CD4-positive, alpha-beta memory T cell (primary cell): ENCODE data around the gene ZBTB48. TPM values are rescaled to one million over a fixed set of nuclear protein-coding genes. Genes with fewer than 3 reads are reported as not detected.

Experiments
- CTCF ChIA-PET: fragments of 350-600 bp; sonication (Branson Sonifier 250); formaldehyde crosslinking; loops from one replicate; lab custom pipeline; 2021; ENCODE audit warnings: inconsistent platforms; ENCODE audit not compliant: partially characterized antibody; lab: Charles Lee
- POLR2A ChIA-PET: fragments of 350-600 bp; sonication (Branson Sonifier 250); formaldehyde crosslinking; loops from one replicate; lab custom pipeline; 2021; ENCODE audit not compliant: partially characterized antibody; lab: Charles Lee
- DNase-seq, 5 donors: peaks; one replicate each; pipeline versions ENCODE4 v3.0.0 to v3.0.0-alpha.2; 2020 to 2022; ENCODE audit warnings: mixed read lengths in 1 of 5
- H3K27ac ChIP-seq: one replicate; pipeline ENCODE4 v1.7.0; 2013; ENCODE audit warnings: low read depth, low read length
- H3K27me3 ChIP-seq: 2 replicates; pipeline ENCODE4 v1.7.0; 2013; ENCODE audit warnings: mild to moderate bottlenecking, low read length, moderate library complexity; ENCODE audit not compliant: insufficient read depth
- H3K36me3 ChIP-seq: 2 replicates; pipeline ENCODE4 v1.7.0; 2013; ENCODE audit warnings: mild to moderate bottlenecking, low read length, moderate library complexity; ENCODE audit not compliant: insufficient read depth
- H3K4me1 ChIP-seq: 2 replicates; pipeline ENCODE4 v1.7.0; 2013; ENCODE audit warnings: mild to moderate bottlenecking, low read length, moderate library complexity; ENCODE audit not compliant: insufficient read depth
- H3K4me3 ChIP-seq, 2 donors: one replicate each; pipeline ENCODE4 v1.7.0; 2013; ENCODE audit warnings: low read length in 2 of 2, mild to moderate bottlenecking in 1 of 2
- H3K9me3 ChIP-seq, 2 donors: one replicate each; pipeline ENCODE4 v1.7.0; 2013; ENCODE audit warnings: low read length in 2 of 2, control low read depth in 1 of 2; ENCODE audit not compliant: control insufficient read depth in 1 of 2
- H3K27ac Mint-ChIP-seq, 7 donors: one replicate each; pipeline ENCODE4 v1.8.0; 2020 to 2021; ENCODE audit warnings: mixed read lengths in 7 of 7, mild to moderate bottlenecking in 6 of 7, inconsistent platforms in 3 of 7, moderate library complexity in 3 of 7
- H3K27me3 Mint-ChIP-seq, 2 donors: one replicate each; pipeline ENCODE4 v1.8.0; 2020 to 2021; ENCODE audit warnings: mixed read lengths in 2 of 2
- H3K36me3 Mint-ChIP-seq, 2 donors: one replicate each; pipeline ENCODE4 v1.8.0; 2020 to 2021; ENCODE audit warnings: mixed read lengths in 2 of 2, inconsistent platforms in 1 of 2, mild to moderate bottlenecking in 1 of 2
- H3K4me1 Mint-ChIP-seq, 4 donors: one replicate each; pipeline ENCODE4 v1.8.0; 2020 to 2021; ENCODE audit warnings: mixed read lengths in 4 of 4, mild to moderate bottlenecking in 1 of 4
- H3K4me3 Mint-ChIP-seq, 8 donors: one replicate each; pipeline ENCODE4 v1.8.0; 2020 to 2021; ENCODE audit warnings: mixed read lengths in 8 of 8, mild to moderate bottlenecking in 7 of 8, moderate library complexity in 6 of 8, inconsistent platforms in 3 of 8
- H3K9me3 Mint-ChIP-seq, 8 donors: one replicate each; pipeline ENCODE4 v1.8.0; 2020 to 2021; ENCODE audit warnings: mixed read lengths in 8 of 8, mild to moderate bottlenecking in 5 of 8, inconsistent platforms in 3 of 8, moderate library complexity in 1 of 8
- intact Hi-C: fragments of 100-400 bp; cut with micrococcal nuclease; formaldehyde crosslinking; loops from one replicate; pipeline ENCODE4 v1.15.1; 2023
- polyA plus RNA-seq, 2 donors: library from polyadenylated mRNA; unstranded; fragments of 300-500 nt; fragmentation: Illumina TruSeq; gene quantifications; one replicate each; pipeline ENCODE4 v1.2.3, GENCODE V29; 2021
- total RNA-seq, 2 experiments: library from RNA; stranded (reverse); gene quantifications; one replicate each; pipeline ENCODE4 v1.2.3, GENCODE V29; 2021

Gene ZBTB48
- total and polyA plus RNA-seq, 4 experiments from 2014 or later = 18.4 to 70.7 (median 43.2) TPM

DNA sequence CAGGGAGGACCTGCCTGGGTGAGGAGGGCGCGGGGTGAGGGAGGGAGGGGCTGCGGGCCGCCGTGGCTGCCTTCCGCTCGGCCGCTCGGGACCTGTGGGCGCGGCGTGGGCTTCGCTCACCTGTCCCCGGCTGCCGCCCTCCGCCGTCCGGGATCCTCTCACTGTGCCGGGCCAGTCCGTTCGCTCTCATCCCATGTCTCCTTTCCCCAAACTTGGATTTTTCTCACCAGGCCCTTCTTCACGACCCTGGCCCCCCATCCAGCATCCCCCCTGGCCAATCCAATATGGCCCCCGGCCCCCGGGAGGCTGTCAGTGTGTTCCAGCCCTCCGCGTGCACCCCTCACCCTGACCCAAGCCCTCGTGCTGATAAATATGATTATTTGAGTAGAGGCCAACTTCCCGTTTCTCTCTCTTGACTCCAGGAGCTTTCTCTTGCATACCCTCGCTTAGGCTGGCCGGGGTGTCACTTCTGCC lies 362 bp downstream of the ZBTB48 start:
- intact Hi-C loops = loop anchor here (1.0 kb wide), 1 partner anchor 21 kb away; no protein-coding TSS in a partner anchor
- H3K27ac ChIP-seq = peak overlapping the region; percentile 83
- Mint-ChIP-seq H3K4me3 (peak overlapping the region; percentile 92 to 99 (median 96)), H3K4me1 (peaks cover 22 to 48% (median 35%) of the 10 kb centered on the region in 4 donors), H3K27ac (peak overlapping the region; percentile 96 to 99 (median 99)), H3K36me3 (peaks cover 0 to 11% of the 10 kb centered on the region in 2 donors), H3K9me3 (no peaks in the 10 kb centered on the region), H3K27me3 (no peaks in the 10 kb centered on the region)
- H3K4me1 ChIP-seq = peaks cover 38% of the 10 kb centered on the region
- ChIA-PET POLR2A (interaction anchor here (0.8 to 13.0 kb wide), 21 partner anchors 9 to 187 kb away, joined by 3 to 273 read pairs (median 5); partner anchors contain the start of genes ACOT7, KLHL21, NOL9 and PHF13), CTCF (interaction anchor here (0.7 to 2.3 kb wide), 9 partner anchors 9 to 90 kb away, joined by 3 to 13 read pairs (median 4); partner anchors contain the start of genes KLHL21, NOL9, TAS1R1 and THAP3)
- peak in 1 of 5 donors; percentile 12 for DNase-seq
- H3K4me3 ChIP-seq = peak overlapping the region; percentile 69 to 76
- H3K36me3 ChIP-seq = no peaks in the 10 kb centered on the region
- H3K9me3 ChIP-seq = no peaks in the 10 kb centered on the region
- no peaks in the 10 kb centered on the region for H3K27me3 ChIP-seq

DNA sequence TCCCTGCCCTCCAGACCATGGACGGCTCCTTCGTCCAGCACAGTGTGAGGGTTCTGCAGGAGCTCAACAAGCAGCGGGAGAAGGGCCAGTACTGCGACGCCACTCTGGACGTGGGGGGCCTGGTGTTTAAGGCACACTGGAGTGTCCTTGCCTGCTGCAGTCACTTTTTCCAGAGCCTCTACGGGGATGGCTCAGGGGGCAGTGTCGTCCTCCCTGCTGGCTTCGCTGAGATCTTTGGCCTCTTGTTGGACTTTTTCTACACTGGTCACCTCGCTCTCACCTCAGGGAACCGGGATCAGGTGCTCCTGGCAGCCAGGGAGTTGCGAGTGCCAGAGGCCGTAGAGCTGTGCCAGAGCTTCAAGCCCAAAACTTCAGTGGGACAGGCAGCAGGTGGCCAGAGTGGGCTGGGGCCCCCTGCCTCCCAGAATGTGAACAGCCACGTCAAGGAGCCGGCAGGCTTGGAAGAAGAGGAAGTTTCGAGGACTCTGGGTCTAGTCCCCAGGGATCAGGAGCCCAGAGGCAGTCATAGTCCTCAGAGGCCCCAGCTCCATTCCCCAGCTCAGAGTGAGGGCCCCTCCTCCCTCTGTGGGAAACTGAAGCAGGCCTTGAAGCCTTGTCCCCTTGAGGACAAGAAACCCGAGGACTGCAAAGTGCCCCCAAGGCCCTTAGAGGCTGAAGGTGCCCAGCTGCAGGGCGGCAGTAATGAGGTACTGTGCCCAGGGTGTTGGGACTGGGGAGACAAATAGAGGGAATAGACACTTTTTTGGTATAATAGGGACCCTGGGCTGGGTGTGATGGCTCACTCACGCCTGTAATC lies 1.0 kb downstream of the ZBTB48 start:
- Mint-ChIP-seq H3K27ac (peak overlapping the region; percentile 96 to 99 (median 99)), H3K27me3 (no peaks in the 10 kb centered on the region), H3K4me1 (peaks cover 22 to 49% (median 36%) of the 10 kb centered on the region in 4 donors), H3K9me3 (no peaks in the 10 kb centered on the region), H3K36me3 (peaks cover 0 to 11% of the 10 kb centered on the region in 2 donors), H3K4me3 (peak overlapping the region; percentile 92 to 99 (median 96))
- Histone ChIP-seq H3K4me1 (peaks cover 38% of the 10 kb centered on the region), H3K4me3 (peak overlapping the region; percentile 69 to 76), H3K36me3 (no peaks in the 10 kb centered on the region), H3K9me3 (no peaks in the 10 kb centered on the region), H3K27me3 (no peaks in the 10 kb centered on the region), H3K27ac (peak overlapping the region; percentile 83)
- POLR2A ChIA-PET = interaction anchor here (1.1 to 13.0 kb wide), 17 partner anchors 8 to 121 kb away, joined by 3 to 273 read pairs (median 5); partner anchors contain the start of genes KLHL21, NOL9, PHF13 and TAS1R1
- intact Hi-C loops = loop anchor here (1.0 kb wide), 1 partner anchor 20 kb away; no protein-coding TSS in a partner anchor
- CTCF ChIA-PET = interaction anchor here (0.7 to 2.3 kb wide), 10 partner anchors 9 to 66 kb away, joined by 3 to 13 read pairs (median 4); partner anchors contain the start of genes KLHL21, NOL9, TAS1R1 and THAP3
- DNase-seq = no peak

DNA sequence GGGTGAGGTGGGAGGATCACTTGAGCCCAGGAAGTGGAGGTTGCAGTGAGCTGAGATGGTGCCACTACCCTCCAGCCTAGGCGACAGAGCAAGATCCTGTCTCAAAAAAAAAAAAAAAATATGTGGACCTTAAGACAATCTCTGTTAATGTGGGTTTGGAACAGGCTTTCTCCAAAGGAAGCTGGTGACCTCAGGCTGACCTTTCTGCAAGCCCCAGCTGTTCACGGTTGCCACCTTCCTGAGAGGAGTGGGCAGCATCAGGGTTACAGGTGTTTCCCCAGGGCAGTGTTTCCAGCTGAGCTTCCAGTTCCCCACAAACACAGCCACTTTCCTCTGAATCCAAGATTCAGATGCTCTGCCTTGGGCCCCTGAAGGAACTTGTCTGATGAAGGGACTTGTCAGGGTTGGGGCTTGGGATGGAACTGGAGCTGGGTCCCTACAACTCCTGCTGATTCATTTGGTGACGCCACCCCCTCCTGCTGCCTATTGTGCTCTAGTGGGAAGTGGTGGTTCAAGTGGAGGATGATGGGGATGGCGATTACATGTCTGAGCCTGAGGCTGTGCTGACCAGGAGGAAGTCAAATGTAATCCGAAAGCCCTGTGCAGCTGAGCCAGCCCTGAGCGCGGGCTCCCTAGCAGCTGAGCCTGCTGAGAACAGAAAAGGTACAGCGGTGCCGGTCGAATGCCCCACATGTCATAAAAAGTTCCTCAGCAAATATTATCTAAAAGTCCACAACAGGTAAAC lies 1.9 kb downstream of the ZBTB48 start:
- peaks cover 0 to 11% of the 10 kb centered on the region in 2 donors for H3K36me3 Mint-ChIP-seq
- H3K4me1 Mint-ChIP-seq = peaks cover 22 to 49% (median 36%) of the 10 kb centered on the region in 4 donors
- Histone ChIP-seq H3K27ac (peak overlapping the region; percentile 83), H3K4me3 (no peak overlapping the region), H3K27me3 (no peaks in the 10 kb centered on the region), H3K36me3 (peaks cover 2% of the 10 kb centered on the region), H3K9me3 (no peaks in the 10 kb centered on the region), H3K4me1 (peaks cover 38% of the 10 kb centered on the region)
- intact Hi-C loops = no loop called here
- H3K27ac Mint-ChIP-seq = peak overlapping the region; percentile 86 to 99 (median 96)
- no peak for DNase-seq
- no peaks in the 10 kb centered on the region for H3K9me3 Mint-ChIP-seq
- peak overlapping the region; percentile 52 to 98 (median 93) for H3K4me3 Mint-ChIP-seq
- ChIA-PET POLR2A (interaction anchor here (1.6 to 13.0 kb wide), 4 partner anchors 19 to 42 kb away, joined by 3 to 273 read pairs (median 18); partner anchors contain the start of genes KLHL21, NOL9, TAS1R1 and THAP3), CTCF (interaction anchor here (0.7 to 2.3 kb wide), 5 partner anchors 13 to 65 kb away, joined by 3 to 13 read pairs (median 4); partner anchors contain the start of genes KLHL21, NOL9 and TAS1R1)
- H3K27me3 Mint-ChIP-seq = no peaks in the 10 kb centered on the region

DNA sequence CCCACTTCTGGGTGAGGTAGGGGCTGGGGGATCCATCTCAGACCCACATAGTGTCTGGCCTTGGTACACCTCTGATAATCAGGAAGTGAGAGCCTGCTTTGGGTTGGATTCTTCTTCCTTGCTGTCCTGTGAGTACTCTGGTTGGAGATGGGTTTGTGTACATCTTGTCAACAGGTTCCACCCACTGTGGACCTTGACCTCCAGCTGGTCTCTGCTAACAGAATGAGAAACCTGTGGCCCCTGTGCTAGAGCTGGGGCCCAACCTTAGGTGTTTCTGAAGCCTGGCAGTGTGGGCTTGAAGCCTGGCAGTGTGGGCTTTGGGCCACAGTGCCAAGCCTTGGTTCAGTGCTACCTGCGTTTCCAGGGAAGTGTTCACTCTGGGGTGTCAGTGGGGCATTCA lies 2.6 kb downstream of the ZBTB48 start:
- CTCF ChIA-PET = interaction anchor here (1.0 to 1.4 kb wide), 2 partner anchors 28 to 215 kb away, joined by 3 to 4 read pairs; partner anchors contain the start of genes NOL9 and TAS1R1

DNA sequence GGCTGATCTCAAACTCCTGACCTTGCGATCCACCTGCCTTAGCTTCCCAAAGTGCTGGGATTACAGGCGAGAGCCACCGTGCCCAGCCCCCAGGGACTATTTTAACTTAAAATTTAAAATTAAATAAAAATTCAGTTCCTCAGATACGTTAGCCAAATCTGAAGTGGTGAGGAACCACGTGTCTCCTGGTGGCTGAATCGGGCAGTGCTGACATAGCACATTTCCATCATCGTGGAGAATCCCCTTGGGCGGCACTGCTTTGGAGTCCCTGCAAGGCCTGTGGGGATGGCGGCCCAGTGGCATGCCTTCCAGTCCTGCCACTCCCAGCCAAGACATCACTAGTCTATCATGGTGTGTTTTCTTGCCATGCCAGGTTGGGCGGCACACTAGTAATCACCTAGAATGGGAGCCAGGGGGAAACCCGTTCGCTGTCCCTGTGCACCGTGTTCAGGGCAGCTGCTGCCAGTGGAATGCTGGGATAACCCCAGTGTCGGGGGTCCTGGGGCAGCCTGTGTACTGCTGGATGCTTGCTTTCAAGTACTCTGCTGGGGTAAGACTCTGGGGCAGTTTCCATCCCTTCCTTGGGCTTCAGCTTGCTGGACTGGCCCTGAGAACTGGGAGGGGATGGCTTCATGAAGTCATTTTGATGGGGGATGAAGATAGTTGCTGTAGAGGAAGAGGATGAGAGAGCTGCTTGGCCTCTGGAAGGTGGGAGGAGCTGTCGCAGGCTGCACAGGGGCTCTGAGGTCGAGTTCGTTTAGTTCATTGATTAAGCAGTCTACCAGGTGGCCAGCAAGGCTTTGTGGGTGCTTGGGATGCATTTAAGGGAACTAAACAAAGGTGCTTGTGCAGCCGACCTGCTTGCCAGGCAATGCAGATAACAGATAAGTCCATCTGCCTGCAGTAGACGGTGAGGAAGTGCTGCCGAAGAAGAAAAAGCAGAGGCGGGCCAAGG lies 4.6 kb downstream of the ZBTB48 start:
- Mint-ChIP-seq H3K36me3 (peaks cover 0 to 17% of the 10 kb centered on the region in 2 donors), H3K27ac (peak overlapping the region in 6 of 7 donors; percentile 11 to 87 (median 54)), H3K9me3 (no peaks in the 10 kb centered on the region), H3K4me1 (peaks cover 23 to 57% (median 33%) of the 10 kb centered on the region in 4 donors), H3K27me3 (no peaks in the 10 kb centered on the region), H3K4me3 (peak overlapping the region in 2 of 8 donors; percentile 17 to 25)
- CTCF ChIA-PET = no interaction called here
- H3K27me3 ChIP-seq = no peaks in the 10 kb centered on the region
- H3K36me3 ChIP-seq = peaks cover 12% of the 10 kb centered on the region
- H3K27ac ChIP-seq = no peak overlapping the region
- peaks cover 33% of the 10 kb centered on the region for H3K4me1 ChIP-seq
- intact Hi-C loops = no loop called here
- H3K9me3 ChIP-seq = no peaks in the 10 kb centered on the region
- DNase-seq = no peak
- POLR2A ChIA-PET = interaction anchor here (13.0 kb wide), 1 partner anchor 16 kb away, joined by 273 read pairs; the partner anchor contains the start of gene KLHL21
- H3K4me3 ChIP-seq = no peak overlapping the region

More for the DNA sequence above, 2.6 kb downstream of the ZBTB48 start:
- H3K36me3 Mint-ChIP-seq = peaks cover 0 to 11% of the 10 kb centered on the region in 2 donors
- Histone ChIP-seq H3K4me3 (no peak overlapping the region), H3K27me3 (no peaks in the 10 kb centered on the region), H3K36me3 (peaks cover 5% of the 10 kb centered on the region), H3K9me3 (no peaks in the 10 kb centered on the region), H3K27ac (no peak overlapping the region), H3K4me1 (peaks cover 38% of the 10 kb centered on the region)
- H3K4me1 Mint-ChIP-seq = peaks cover 24 to 56% (median 36%) of the 10 kb centered on the region in 4 donors
- POLR2A ChIA-PET = interaction anchor here (13.0 kb wide), 1 partner anchor 18 kb away, joined by 273 read pairs; the partner anchor contains the start of gene KLHL21
- no peaks in the 10 kb centered on the region for H3K27me3 Mint-ChIP-seq
- H3K27ac Mint-ChIP-seq = peak overlapping the region; percentile 35 to 96 (median 86)
- DNase-seq = no peak
- peak overlapping the region; percentile 22 to 73 (median 52) for H3K4me3 Mint-ChIP-seq
- intact Hi-C loops = no loop called here
- no peaks in the 10 kb centered on the region for H3K9me3 Mint-ChIP-seq
